OCI-LY1 (cell line): ENCODE measurements around the gene FAIM2.

Experiments used
- H2AFZ ChIP-seq: fragments of 200-600 bp; sonication (generic), shearing (Covaris generic); 2 replicates; pipeline ENCODE4 v1.6.0; 2014; ENCODE audit warnings: antibody characterized with exemption, mild to moderate bottlenecking, low read length
- H3F3A ChIP-seq: fragments of 200-600 bp; sonication (generic), shearing (Covaris generic); 2 replicates; pipeline ENCODE4 v1.6.0; 2014; ENCODE audit warnings: mild to moderate bottlenecking, antibody characterized with exemption, low read length, moderate library complexity; ENCODE audit not compliant: insufficient read depth
- H3K27ac ChIP-seq: fragments of 200-600 bp; sonication (generic); 2 replicates; pipeline ENCODE4 v1.5.1; 2014; ENCODE audit warnings: low read length, mixed run types, mild to moderate bottlenecking, low read depth; ENCODE audit not compliant: poor library complexity, severe bottlenecking
- H3K27me3 ChIP-seq: fragments of 200-600 bp; sonication (generic); 2 replicates; pipeline ENCODE4 v1.6.0; 2014; ENCODE audit warnings: antibody characterized with exemption, mild to moderate bottlenecking, low read length, moderate library complexity; ENCODE audit not compliant: insufficient read depth
- H3K36me3 ChIP-seq: fragments of 200-600 bp; sonication (generic); 2 replicates; pipeline ENCODE4 v1.6.1; 2014; ENCODE audit warnings: mild to moderate bottlenecking, antibody characterized with exemption, low read length, moderate library complexity, mixed read lengths; ENCODE audit not compliant: insufficient read depth
- H3K4me1 ChIP-seq: fragments of 200-600 bp; sonication (generic); 2 replicates; pipeline ENCODE4 v1.5.1; 2014; ENCODE audit warnings: mild to moderate bottlenecking, low read length, moderate library complexity; ENCODE audit not compliant: insufficient read depth, severe bottlenecking
- H3K4me2 ChIP-seq: fragments of 200-600 bp; sonication (generic), shearing (Covaris generic); 2 replicates; pipeline ENCODE4 v1.6.1; 2014; ENCODE audit warnings: low read length
- H3K4me3 ChIP-seq: fragments of 200-600 bp; sonication (generic); 2 replicates; pipeline ENCODE4 v1.5.1; 2014; ENCODE audit warnings: low read length, low read depth, mild to moderate bottlenecking, mixed read lengths; ENCODE audit not compliant: poor library complexity, severe bottlenecking
- H3K79me2 ChIP-seq: fragments of 200-600 bp; shearing (Covaris generic); 2 replicates; pipeline ENCODE4 v1.6.1; 2016; ENCODE audit warnings: mixed run types, low read length, mixed read lengths; ENCODE audit not compliant: insufficient read depth
- H3K9ac ChIP-seq: fragments of 200-600 bp; sonication (generic), shearing (Covaris generic); 2 replicates; pipeline ENCODE4 v1.6.1; 2014; ENCODE audit warnings: mild to moderate bottlenecking, low read length, mixed read lengths
- H3K9me2 ChIP-seq: fragments of 200-600 bp; sonication (generic), shearing (Covaris generic); 2 replicates; pipeline ENCODE4 v1.6.1; 2014; ENCODE audit warnings: low read depth, mild to moderate bottlenecking, low read length, mixed read lengths
- H3K9me3 ChIP-seq: fragments of 200-600 bp; shearing (Covaris generic); 2 replicates; pipeline ENCODE4 v1.6.1; 2014; ENCODE audit warnings: low read length, mixed read lengths
- H4K20me1 ChIP-seq: fragments of 200-600 bp; sonication (generic), shearing (Covaris generic); 2 replicates; pipeline ENCODE4 v1.6.0; 2016; ENCODE audit warnings: mild to moderate bottlenecking, low read length; ENCODE audit not compliant: insufficient read depth
- CTCF ChIP-seq: fragments of 200-600 bp; sonication (generic), shearing (Covaris generic); IDR thresholded peaks from 2 replicates; pipeline ENCODE4 v1.5.1; 2017; ENCODE audit warnings: mild to moderate bottlenecking, antibody characterized with exemption, low read length, moderate library complexity, mixed read lengths
- EZH2 ChIP-seq: fragments of 200-600 bp; sonication (generic), shearing (Covaris generic); IDR thresholded peaks from 2 replicates; pipeline ENCODE4 v1.8.0; 2017; ENCODE audit warnings: borderline replicate concordance, mixed run types, mild to moderate bottlenecking, antibody characterized with exemption, low read length, moderate library complexity, mixed read lengths

FAIM2 gene

GRCh38 chr12:49903351-49903699 is 375 bp downstream of the FAIM2 start:
- no peaks in the 10 kb centered on the region for H3K4me1 ChIP-seq
- H3K79me2 ChIP-seq = no peaks in the 10 kb centered on the region
- TF ChIP-seq EZH2 (no peak), CTCF (no peak)
- no peaks in the 10 kb centered on the region for H3K9me2 ChIP-seq
- no peaks in the 10 kb centered on the region for H3K36me3 ChIP-seq
- no peak overlapping the region for H3K4me3 ChIP-seq
- no peak overlapping the region for H3K4me2 ChIP-seq
- H3K27ac ChIP-seq = no peak overlapping the region
- no peaks in the 10 kb centered on the region for H3K9me3 ChIP-seq
- no peak overlapping the region for H3K9ac ChIP-seq
- no peaks in the 10 kb centered on the region for H4K20me1 ChIP-seq
- peaks cover 4% of the 10 kb centered on the region; the same call in 1 of the 2 replicates for H3K27me3 ChIP-seq
- no peak overlapping the region for H2AFZ ChIP-seq
- H3F3A ChIP-seq = no peaks in the 10 kb centered on the region

- no peaks in the 10 kb centered on the region for H3K79me2 ChIP-seq
- H3K36me3 ChIP-seq = no peaks in the 10 kb centered on the region
- H3K27ac ChIP-seq = no peak overlapping the region
- H3K27me3 ChIP-seq = peaks cover 4% of the 10 kb centered on the region; the same call in 1 of the 2 replicates
- H3K9me3 ChIP-seq = no peaks in the 10 kb centered on the region
- no peaks in the 10 kb centered on the region for H3K4me1 ChIP-seq
- H3K9me2 ChIP-seq = no peaks in the 10 kb centered on the region
- no peaks in the 10 kb centered on the region for H4K20me1 ChIP-seq
- no peak overlapping the region for H2AFZ ChIP-seq
- H3K9ac ChIP-seq = no peak overlapping the region
- no peaks in the 10 kb centered on the region for H3F3A ChIP-seq
- H3K4me2 ChIP-seq = no peak overlapping the region
- no peak overlapping the region for H3K4me3 ChIP-seq
- TF ChIP-seq EZH2 (no peak), CTCF (no peak)
These were observed 1.0 kb downstream of the FAIM2 start for GRCh38 chr12:49902399-49903350.

GRCh38 chr12:49901986-49902385 is 1.7 kb downstream of the FAIM2 start:
- Histone ChIP-seq H3K9ac (no peak overlapping the region), H3K9me2 (no peaks in the 10 kb centered on the region), H3K27ac (no peak overlapping the region), H3K4me3 (no peak overlapping the region), H3K36me3 (no peaks in the 10 kb centered on the region), H3K4me2 (no peak overlapping the region), H3K4me1 (no peaks in the 10 kb centered on the region), H3K27me3 (peaks cover 4% of the 10 kb centered on the region; the same call in 1 of the 2 replicates), H3F3A (no peaks in the 10 kb centered on the region), H2AFZ (no peak overlapping the region), H3K79me2 (no peaks in the 10 kb centered on the region), H3K9me3 (no peaks in the 10 kb centered on the region), H4K20me1 (no peaks in the 10 kb centered on the region)
- no peak for TF ChIP-seq EZH2
- TF ChIP-seq CTCF = no peak
